K562 (cell line): ENCODE results near the gene DEPP1. TPM values are rescaled to one million over a fixed set of nuclear protein-coding genes. Genes with fewer than 3 reads are reported as not detected.

Experiments
- ATAC-seq: fragments of 200-7000 bp; cut with Tn5 transposase; 3 replicates; pipeline ENCODE4 v1.9.1; 2020; ENCODE audit warnings: moderate library complexity
- BruUV-seq: library from RNA; stranded (reverse); fragments of 400-500 nt; replicated peaks from 2 replicates; lab custom pipeline; 2021; lab: Mats Ljungman, UMichigan
- CTCF ChIA-PET: fragments of 300-600 bp; formaldehyde crosslinking; extraction: SDS; loops from one replicate; lab custom pipeline; 2021; ENCODE audit warnings: low intra/inter-chr PET ratio; lab: Yijun Ruan, JAX
- POLR2A ChIA-PET: fragments of 300-600, 350-650 bp; sonication (Branson Sonifier 250); formaldehyde crosslinking; extraction: SDS; loops from one replicate; lab custom pipeline; 2021; ENCODE audit warnings: antibody characterized with exemption, inconsistent platforms; lab: Yijun Ruan, JAX
- DNase-seq, 4 experiments: peaks; one replicate each; pipeline versions ENCODE4 v3.0.0 to v3.0.0-alpha.2; 2011 to 2018; ENCODE audit warnings: low spot score in 3 of 4, mixed read lengths in 3 of 4; ENCODE audit errors: extremely low read depth in 1 of 4
- FAIRE-seq: peaks from 2 replicates; lab custom pipeline; 2011; peaks lifted over from hg19 to GRCh38; lab: Jason Lieb, UNC
- H2AFZ ChIP-seq: 2 replicates; pipeline ENCODE4 v1.6.0; 2011; ENCODE audit warnings: low read depth, low read length, control low read depth, inconsistent platforms
- H3K27ac ChIP-seq: fragments of 200-600 bp; 3 replicates; pipeline ENCODE4 v1.8.0; 2011; ENCODE audit warnings: low read depth, mild to moderate bottlenecking, control low read depth, inconsistent platforms, low read length, moderate library complexity, mixed read lengths; ENCODE audit errors: extremely low read depth
- H3K27me3 ChIP-seq, 2 experiments: fragments of 300-600 bp in 1 of 2; 2 replicates in 1 of 2; 3 replicates in 1 of 2; pipeline versions ENCODE4 v1.6.0 to v1.8.0; 2011; ENCODE audit warnings: inconsistent platforms in 2 of 2, low read length in 2 of 2, mild to moderate bottlenecking in 1 of 2, mixed read lengths in 1 of 2, moderate library complexity in 1 of 2; ENCODE audit not compliant: control insufficient read depth in 2 of 2, insufficient read depth in 2 of 2
- H3K36me3 ChIP-seq: fragments of 300-600 bp; 3 replicates; pipeline ENCODE4 v1.8.0; 2011; ENCODE audit warnings: mild to moderate bottlenecking, low read length, inconsistent platforms; ENCODE audit not compliant: control insufficient read depth, insufficient read depth
- H3K4me1 ChIP-seq, 2 experiments: fragments of 200-600 bp in 1 of 2; replicated peaks in 1 of 2; 2 replicates in 1 of 2; 3 replicates in 1 of 2; pipeline versions ENCODE4 v1.5.1 to v1.8.0; 2011; ENCODE audit warnings: inconsistent platforms in 2 of 2, low read length in 2 of 2, mild to moderate bottlenecking in 1 of 2, mixed read lengths in 1 of 2, moderate library complexity in 1 of 2; ENCODE audit not compliant: control insufficient read depth in 2 of 2, insufficient read depth in 2 of 2
- H3K4me2 ChIP-seq: 2 replicates; pipeline ENCODE4 v1.6.1; 2011; ENCODE audit warnings: low read length, control low read depth, inconsistent platforms, mixed read lengths; ENCODE audit not compliant: insufficient read depth
- H3K4me3 ChIP-seq: fragments of 200-600 bp; sonication (generic), shearing (Covaris generic); 2 replicates; pipeline ENCODE4 v1.5.1; 2016; ENCODE audit warnings: control low read depth, inconsistent platforms
- H3K79me2 ChIP-seq: fragments of 200-600 bp; 3 replicates; pipeline ENCODE4 v1.8.0; 2011; ENCODE audit warnings: low read length, inconsistent platforms; ENCODE audit not compliant: control insufficient read depth, insufficient read depth
- H3K9ac ChIP-seq, 2 experiments: 2 replicates each; pipeline versions ENCODE4 v1.6.0 to v1.6.1; 2011; ENCODE audit warnings: low read depth in 2 of 2, low read length in 2 of 2, control low read depth in 1 of 2, inconsistent platforms in 1 of 2, mild to moderate bottlenecking in 1 of 2, mixed read lengths in 1 of 2; ENCODE audit not compliant: insufficient read depth in 1 of 2
- H3K9me1 ChIP-seq: one replicate; pipeline ENCODE4 v1.6.0; 2011; ENCODE audit warnings: inconsistent platforms, mild to moderate bottlenecking, low read length, moderate library complexity; ENCODE audit not compliant: control insufficient read depth, insufficient read depth
- H3K9me3 ChIP-seq: replicated peaks from 2 replicates; pipeline ENCODE4 v1.5.1; 2011; ENCODE audit warnings: low read depth, low read length, inconsistent platforms; ENCODE audit not compliant: control insufficient read depth, insufficient read depth
- H4K20me1 ChIP-seq: replicated peaks from 2 replicates; pipeline ENCODE4 v1.6.1; 2011; ENCODE audit warnings: low read length, inconsistent platforms, mixed read lengths; ENCODE audit not compliant: control insufficient read depth, insufficient read depth
- CHD1 ChIP-seq: fragments of 200-600 bp; sonication (generic); IDR thresholded peaks from one replicate; pipeline ENCODE4 v1.6.1; 2012; ENCODE audit warnings: mild to moderate bottlenecking, moderate library complexity, low read length, inconsistent platforms
- HEY1 ChIP-seq: fragments of 250-450 bp; sonication (Bioruptor Pico); IDR thresholded peaks from 2 replicates; pipeline ENCODE4 v1.5.0; 2020; ENCODE audit warnings: mild to moderate bottlenecking, moderate library complexity, borderline replicate concordance
- HMG20B ChIP-seq: fragments of 250-450 bp; sonication (Bioruptor Pico); IDR thresholded peaks from 2 replicates; pipeline ENCODE4 v1.5.0; 2021; ENCODE audit warnings: mild to moderate bottlenecking
- JUN ChIP-seq, 2 experiments: sonication (generic) in 1 of 2; formaldehyde crosslinking in 1 of 2; IDR thresholded peaks; 2 replicates each; pipeline versions ENCODE4 v1.6.1 to v1.8.0; 2012 to 2022; ENCODE audit warnings: borderline replicate concordance in 2 of 2, mild to moderate bottlenecking in 2 of 2, improper control_type of control experiment in 1 of 2, low read depth in 1 of 2, low read length in 1 of 2, missing genetic modification reagents in 1 of 2
- JUND ChIP-seq, 2 experiments: IDR thresholded peaks; 2 replicates in 1 of 2; 3 replicates in 1 of 2; pipeline ENCODE4 v1.6.1; 2011; ENCODE audit warnings: borderline replicate concordance in 2 of 2, low read depth in 2 of 2, low read length in 2 of 2, improper control_type of control experiment in 1 of 2, missing biosample characterization in 1 of 2, missing genetic modification characterization in 1 of 2, missing genetic modification reagents in 1 of 2
- MAFG ChIP-seq: fragments of 450-650 bp; conservative IDR thresholded peaks from 2 replicates; pipeline ENCODE4 v1.6.1; 2016; ENCODE audit warnings: missing genetic modification characterization, missing compliant biosample characterization
- NELFE ChIP-seq: IDR thresholded peaks from 2 replicates; pipeline ENCODE4 v1.6.1; 2011; ENCODE audit warnings: mild to moderate bottlenecking; ENCODE audit not compliant: insufficient read depth, insufficient read length
- NFE2 ChIP-seq: IDR thresholded peaks from 2 replicates; pipeline ENCODE4 v1.6.1; 2014; ENCODE audit warnings: antibody characterized with exemption, low read depth
- ZFPM2 ChIP-seq: fragments of 250-450 bp; sonication (Bioruptor Pico); IDR thresholded peaks from 2 replicates; pipeline ENCODE4 v1.5.1; 2022; ENCODE audit warnings: mild to moderate bottlenecking
- ZNF24 ChIP-seq: fragments of 450-650 bp; IDR thresholded peaks from 2 replicates; pipeline ENCODE4 v1.6.1; 2016
- ZNF431 ChIP-seq: sonication (generic); formaldehyde crosslinking; IDR thresholded peaks from 2 replicates; pipeline ENCODE4 v1.8.0; 2022; ENCODE audit warnings: mild to moderate bottlenecking, missing genetic modification reagents
- WGBS: fragments of 100-300 bp; shearing (Covaris generic); methylation state at CpG from one replicate; pipeline ENCODE4 v1.1.6; 2016; ENCODE audit warnings: low coverage, mixed read lengths; ENCODE audit not compliant: insufficient coverage; ENCODE audit errors: missing lambda C conversion rate; 5-methylcytosine and 5-hydroxymethylcytosine counted together
- in situ Hi-C: fragments of 300-500 bp; cut with MboI; formaldehyde crosslinking; loops from 4 replicates; pipeline ENCODE4 v1.15.0; 2018; ENCODE audit warnings: inconsistent platforms, mixed read lengths
- intact Hi-C: fragments of 100-400 bp; cut with micrococcal nuclease; formaldehyde crosslinking; loops from 2 replicates; pipeline ENCODE4 v1.14.2; 2022
- polyA plus RNA-seq, 8 experiments: library from polyadenylated mRNA; depleted of rRNA in 4 of 8; stranded (reverse) in 5 of 8; unstranded in 3 of 8; fragments of >200 nt; fragmentation: Nextera tagmentation in 2 of 8; fragmentation: Illumina TruSeq in 1 of 8; extraction: Ambion mirVana in 2 of 8; extraction: Trizol in 1 of 8; gene quantifications; 2 replicates each; pipeline versions ENCODE4 v1.2.1 to v1.2.3, GENCODE V29; 2011 to 2014; ENCODE audit warnings: inconsistent platforms in 1 of 8, missing spikeins in 1 of 8
- total RNA-seq, 7 experiments: library from RNA; depleted of rRNA in 6 of 7; stranded (reverse); fragments of >200 nt in 6 of 7; fragmentation: Illumina TruSeq in 2 of 7; extraction: Trizol in 2 of 7; gene quantifications; 2 replicates each; pipeline versions ENCODE4 v1.2.1 to v1.2.3, GENCODE V29; 2011 to 2021; ENCODE audit warnings: low replicate concordance in 1 of 7
- TF ChIP-seq, protein P1 (sequence below): fragments of 250-450 bp; sonication (Bioruptor Pico); IDR thresholded peaks from 2 replicates; pipeline ENCODE4 v1.6.1; 2021; ENCODE audit warnings: mild to moderate bottlenecking
- TF ChIP-seq, protein P2 (sequence below): fragments of 250-450 bp; sonication (Bioruptor Pico); IDR thresholded peaks from 2 replicates; pipeline ENCODE4 v1.9.0; 2021; ENCODE audit warnings: mild to moderate bottlenecking, inconsistent platforms
- TF ChIP-seq, protein P3 (sequence below), 2 experiments: IDR thresholded peaks; 2 replicates each; pipeline ENCODE4 v1.6.1; 2011; ENCODE audit warnings: borderline replicate concordance in 1 of 2, control low read depth in 1 of 2, low read depth in 1 of 2, low read length in 1 of 2, mild to moderate bottlenecking in 1 of 2, mixed read lengths in 1 of 2, moderate library complexity in 1 of 2; ENCODE audit not compliant: insufficient read depth in 1 of 2, insufficient read length in 1 of 2, poor library complexity in 1 of 2, severe bottlenecking in 1 of 2; ENCODE audit errors: extremely low read depth in 1 of 2

Gene DEPP1
- total and polyA plus RNA-seq, 9 of the 15 experiments (the other 6 are each of a cell fraction or from before 2014, with no cell fraction given), result 0.04 to 0.54 (median 0.20) TPM; not detected in 1

DNA sequence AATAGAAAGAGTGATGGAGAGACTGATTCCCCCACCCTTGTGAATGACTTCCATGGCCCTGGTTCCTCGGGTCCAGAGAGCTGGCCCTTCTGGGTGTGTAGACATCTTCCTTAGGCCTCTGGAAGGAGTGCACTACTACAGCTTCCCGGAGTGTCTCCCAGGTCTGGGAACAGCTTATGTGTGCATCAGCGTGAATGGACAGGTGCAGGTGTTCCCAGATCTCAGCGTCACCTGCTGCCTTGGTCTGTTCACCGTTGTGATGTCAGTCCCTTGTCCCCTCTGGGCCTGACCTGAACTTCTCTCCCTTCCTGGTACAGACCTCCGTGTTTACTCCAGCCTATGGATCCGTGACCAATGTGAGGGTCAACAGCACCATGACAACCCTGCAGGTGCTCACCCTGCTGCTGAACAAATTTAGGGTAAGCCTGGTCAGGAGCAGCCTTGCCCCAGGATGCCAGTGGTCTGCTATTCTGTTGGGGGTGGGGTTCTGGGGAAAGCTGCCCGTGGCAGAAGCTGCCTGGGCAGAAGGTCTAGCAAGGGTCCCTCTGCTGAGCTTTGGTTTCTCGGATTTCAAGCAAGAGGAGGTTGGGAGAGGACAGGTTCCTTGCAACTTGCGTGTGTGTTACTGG is 10.5 kb upstream of the DEPP1 start:
- FAIRE-seq (no peak), ATAC-seq (no peak), DNase-seq (no peak)
- H3K9me1 ChIP-seq, result no peaks in the 10 kb centered on the region
- WGBS, result 10% methylated on average over 10 of the region's 10 CpGs
- in situ Hi-C loops (no loop called here), intact Hi-C loops (no loop called here)
- no peak overlapping the region for H3K27ac ChIP-seq
- no peaks in the 10 kb centered on the region for H3K36me3 ChIP-seq
- H3K27me3 ChIP-seq, result peaks cover 32 to 64% of the 10 kb centered on the region in 2 experiments
- no peaks in the 10 kb centered on the region for H3K79me2 ChIP-seq
- H4K20me1 ChIP-seq, result 0 out of 2 replicates have a peak, but pooled peaks cover 3% of the 10 kb centered on the region
- BruUV-seq, result no TSS peak
- peaks cover 5 to 21% of the 10 kb centered on the region in 2 experiments for H3K4me1 ChIP-seq
- CTCF ChIA-PET, result interaction anchor here (2.5 kb wide), 1 partner anchor 57 kb away, joined by 25 read pairs; no protein-coding TSS in a partner anchor
- H3K9ac ChIP-seq, result no peak overlapping the region
- TF ChIP-seq ZNF24 (no peak), ZNF431 (CRISPR knock-in tag) (no peak), NFE2 (no peak), CHD1 (no peak), HMG20B (CRISPR knock-in tag) (no peak), NELFE (no peak), JUND (IDR thresholded peaks at IDR 0.05; ENCODE audit: borderline replicate concordance, low read depth, low read length) (no peak), JUND (tag; IDR thresholded peaks at IDR 0.05; ENCODE audit: borderline replicate concordance, low read depth, low read length) (no peak), ZFPM2 (CRISPR knock-in tag) (no peak), HEY1 (no peak), JUN (IDR thresholded peaks at IDR 0.05; ENCODE audit: borderline replicate concordance, low read depth, low read length) (no peak), JUN (CRISPR knock-in tag; IDR thresholded peaks at IDR 0.05; ENCODE audit: borderline replicate concordance) (no peak), MAFG (no peak)
- TF ChIP-seq, protein P1, sequence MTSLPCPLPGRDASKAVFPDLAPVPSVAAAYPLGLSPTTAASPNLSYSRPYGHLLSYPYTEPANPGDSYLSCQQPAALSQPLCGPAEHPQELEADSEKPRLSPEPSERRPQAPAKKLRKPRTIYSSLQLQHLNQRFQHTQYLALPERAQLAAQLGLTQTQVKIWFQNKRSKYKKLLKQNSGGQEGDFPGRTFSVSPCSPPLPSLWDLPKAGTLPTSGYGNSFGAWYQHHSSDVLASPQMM, result no peak
- TF ChIP-seq, protein P2, sequence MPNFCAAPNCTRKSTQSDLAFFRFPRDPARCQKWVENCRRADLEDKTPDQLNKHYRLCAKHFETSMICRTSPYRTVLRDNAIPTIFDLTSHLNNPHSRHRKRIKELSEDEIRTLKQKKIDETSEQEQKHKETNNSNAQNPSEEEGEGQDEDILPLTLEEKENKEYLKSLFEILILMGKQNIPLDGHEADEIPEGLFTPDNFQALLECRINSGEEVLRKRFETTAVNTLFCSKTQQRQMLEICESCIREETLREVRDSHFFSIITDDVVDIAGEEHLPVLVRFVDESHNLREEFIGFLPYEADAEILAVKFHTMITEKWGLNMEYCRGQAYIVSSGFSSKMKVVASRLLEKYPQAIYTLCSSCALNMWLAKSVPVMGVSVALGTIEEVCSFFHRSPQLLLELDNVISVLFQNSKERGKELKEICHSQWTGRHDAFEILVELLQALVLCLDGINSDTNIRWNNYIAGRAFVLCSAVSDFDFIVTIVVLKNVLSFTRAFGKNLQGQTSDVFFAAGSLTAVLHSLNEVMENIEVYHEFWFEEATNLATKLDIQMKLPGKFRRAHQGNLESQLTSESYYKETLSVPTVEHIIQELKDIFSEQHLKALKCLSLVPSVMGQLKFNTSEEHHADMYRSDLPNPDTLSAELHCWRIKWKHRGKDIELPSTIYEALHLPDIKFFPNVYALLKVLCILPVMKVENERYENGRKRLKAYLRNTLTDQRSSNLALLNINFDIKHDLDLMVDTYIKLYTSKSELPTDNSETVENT, result no peak
- TF ChIP-seq, protein P3, sequence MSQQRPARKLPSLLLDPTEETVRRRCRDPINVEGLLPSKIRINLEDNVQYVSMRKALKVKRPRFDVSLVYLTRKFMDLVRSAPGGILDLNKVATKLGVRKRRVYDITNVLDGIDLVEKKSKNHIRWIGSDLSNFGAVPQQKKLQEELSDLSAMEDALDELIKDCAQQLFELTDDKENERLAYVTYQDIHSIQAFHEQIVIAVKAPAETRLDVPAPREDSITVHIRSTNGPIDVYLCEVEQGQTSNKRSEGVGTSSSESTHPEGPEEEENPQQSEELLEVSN (IDR thresholded peaks at IDR 0.05; ENCODE audit: borderline replicate concordance in 1 of 2, extremely low read depth in 1 of 2, insufficient read depth in 1 of 2, insufficient read length in 1 of 2, low read depth in 1 of 2, low read length in 1 of 2, poor library complexity in 1 of 2, severe bottlenecking in 1 of 2), result no peak
- no peak overlapping the region for H2AFZ ChIP-seq
- POLR2A ChIA-PET, result interaction anchor here (0.6 to 2.0 kb wide), 3 partner anchors 10 to 413 kb away, joined by 3 to 7 read pairs (median 4); partner anchors contain the start of gene DEPP1
- no peaks in the 10 kb centered on the region for H3K9me3 ChIP-seq
- H3K4me2 ChIP-seq, result no peak overlapping the region
- no peak overlapping the region for H3K4me3 ChIP-seq
